ENCODE measurements around the gene RAMP1. TPM values are rescaled to one million over a fixed set of nuclear protein-coding genes. Genes with fewer than 3 reads are reported as not detected.

Gene RAMP1
- total and polyA plus RNA-seq, 2 of the 4 experiments (the other 2 are of a cell fraction): 15.8 to 77.1 TPM

GRCh38 chr2:237919593-237919992 lies 60.2 kb downstream of the RAMP1 start:
- Histone ChIP-seq H3K4ac (ENCODE audit: low read depth, low read length) (no peak overlapping the region), H3K9me1 (ENCODE audit: insufficient read depth, low read length) (no peaks in the 10 kb centered on the region), H3K18ac (ENCODE audit: low read depth, low read length) (no peak overlapping the region), H3K36me3 (ENCODE audit: control insufficient read depth, insufficient read depth, low read length) (no peaks in the 10 kb centered on the region), H2AK5ac (ENCODE audit: low read depth, low read length) (no peak overlapping the region), H3K4me1 (ENCODE audit: control insufficient read depth, insufficient read depth, low read length) (no peaks in the 10 kb centered on the region), H3K14ac (replicated peaks; ENCODE audit: low read depth, low read length) (no peak overlapping the region), H2BK15ac (ENCODE audit: low read depth, low read length) (no peak overlapping the region), H3K56ac (ENCODE audit: extremely low read depth, insufficient read depth, low read length) (no peak overlapping the region), H2BK20ac (ENCODE audit: low read depth, low read length) (no peak overlapping the region), H3K4me3 (ENCODE audit: insufficient read depth, low read depth, low read length) (no peak overlapping the region), H4K91ac (ENCODE audit: insufficient read depth, low read depth, low read length) (no peak overlapping the region), H3K23ac (ENCODE audit: low read depth, low read length) (no peak overlapping the region), H4K5ac (ENCODE audit: low read depth, low read length) (no peak overlapping the region), H4K20me1 (ENCODE audit: insufficient read depth, low read length) (no peaks in the 10 kb centered on the region), H3K27ac (ENCODE audit: insufficient read depth, low read length) (no peak overlapping the region), H3K27me3 (ENCODE audit: control insufficient read depth, insufficient read depth, low read length) (peaks cover 3% of the 10 kb centered on the region), H3K9me3 (ENCODE audit: control insufficient read depth, insufficient read depth, low read length) (no peaks in the 10 kb centered on the region), H3K79me1 (ENCODE audit: low read depth in 1 of 2, low read length in 2 of 2) (no peaks in the 10 kb centered on the region), H2BK5ac (ENCODE audit: low read depth, low read length, poor library complexity, severe bottlenecking) (no peak overlapping the region), H4K8ac (ENCODE audit: low read depth in 2 of 2, low read length in 2 of 2) (no peak overlapping the region), H2BK120ac (ENCODE audit: low read depth, low read length) (no peak overlapping the region), H2AFZ (replicated peaks; ENCODE audit: low read length, poor library complexity) (no peak overlapping the region), H3K9ac (ENCODE audit: low read depth, low read length) (no peak overlapping the region), H2AK9ac (replicated peaks; ENCODE audit: low read depth, low read length, poor library complexity) (no peak overlapping the region), H3K4me2 (ENCODE audit: low read depth, low read length) (no peak overlapping the region)
- in situ Hi-C loops (cut with MboI; ENCODE audit: low sequenced_read_pairs): no loop called here
- TF ChIP-seq FOS (IDR thresholded peaks at IDR 0.05; ENCODE audit: low read depth, low read length) (no peak), SMC3 (IDR thresholded peaks at IDR 0.05; ENCODE audit: low read depth, low read length) (no peak), RCOR1 (IDR thresholded peaks at IDR 0.05; ENCODE audit: insufficient replicate concordance, low read length) (no peak), MAZ (IDR thresholded peaks at IDR 0.05; ENCODE audit: borderline replicate concordance, low read depth, low read length) (no peak), CEBPB (IDR thresholded peaks at IDR 0.05; ENCODE audit: low read depth, low read length) (no peak), CTCF (conservative IDR thresholded peaks at IDR 0.05; ENCODE audit: low read depth, low read length) (no peak), MAFK (IDR thresholded peaks at IDR 0.05; ENCODE audit: low read depth, low read length) (no peak)
- TF ChIP-seq, protein P1, sequence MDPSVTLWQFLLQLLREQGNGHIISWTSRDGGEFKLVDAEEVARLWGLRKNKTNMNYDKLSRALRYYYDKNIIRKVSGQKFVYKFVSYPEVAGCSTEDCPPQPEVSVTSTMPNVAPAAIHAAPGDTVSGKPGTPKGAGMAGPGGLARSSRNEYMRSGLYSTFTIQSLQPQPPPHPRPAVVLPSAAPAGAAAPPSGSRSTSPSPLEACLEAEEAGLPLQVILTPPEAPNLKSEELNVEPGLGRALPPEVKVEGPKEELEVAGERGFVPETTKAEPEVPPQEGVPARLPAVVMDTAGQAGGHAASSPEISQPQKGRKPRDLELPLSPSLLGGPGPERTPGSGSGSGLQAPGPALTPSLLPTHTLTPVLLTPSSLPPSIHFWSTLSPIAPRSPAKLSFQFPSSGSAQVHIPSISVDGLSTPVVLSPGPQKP (IDR thresholded peaks at IDR 0.05; ENCODE audit: borderline replicate concordance, low read depth, low read length): no peak
- no CpG with 5 or more reads among the region's 6 CpGs for WGBS, 2 experiments (ENCODE audit: extremely low coverage in 2 of 2, insufficient read length in 1 of 2)
- dilution Hi-C loops (cut with HindIII; ENCODE audit: low sequenced_read_pairs, unreplicated experiment): no loop called here
- ChIA-PET POLR2A (ENCODE audit: unreplicated experiment) (no interaction called here), CTCF (no interaction called here)
- intact Hi-C loops (cut with micrococcal nuclease): no loop called here
- no TSS peak for BruUV-seq (replicated peaks)
- DNase-seq: no peak
- ATAC-seq (ENCODE audit: low read depth): no peak
